ENCODE results near the gene RNF19B.

The RNF19B gene

GRCh38 chr1:32984455-32985171 is 20.0 kb upstream of the RNF19B start:
- TF ChIP-seq, protein P1, sequence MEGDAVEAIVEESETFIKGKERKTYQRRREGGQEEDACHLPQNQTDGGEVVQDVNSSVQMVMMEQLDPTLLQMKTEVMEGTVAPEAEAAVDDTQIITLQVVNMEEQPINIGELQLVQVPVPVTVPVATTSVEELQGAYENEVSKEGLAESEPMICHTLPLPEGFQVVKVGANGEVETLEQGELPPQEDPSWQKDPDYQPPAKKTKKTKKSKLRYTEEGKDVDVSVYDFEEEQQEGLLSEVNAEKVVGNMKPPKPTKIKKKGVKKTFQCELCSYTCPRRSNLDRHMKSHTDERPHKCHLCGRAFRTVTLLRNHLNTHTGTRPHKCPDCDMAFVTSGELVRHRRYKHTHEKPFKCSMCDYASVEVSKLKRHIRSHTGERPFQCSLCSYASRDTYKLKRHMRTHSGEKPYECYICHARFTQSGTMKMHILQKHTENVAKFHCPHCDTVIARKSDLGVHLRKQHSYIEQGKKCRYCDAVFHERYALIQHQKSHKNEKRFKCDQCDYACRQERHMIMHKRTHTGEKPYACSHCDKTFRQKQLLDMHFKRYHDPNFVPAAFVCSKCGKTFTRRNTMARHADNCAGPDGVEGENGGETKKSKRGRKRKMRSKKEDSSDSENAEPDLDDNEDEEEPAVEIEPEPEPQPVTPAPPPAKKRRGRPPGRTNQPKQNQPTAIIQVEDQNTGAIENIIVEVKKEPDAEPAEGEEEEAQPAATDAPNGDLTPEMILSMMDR (IDR thresholded peaks at IDR 0.05; ENCODE audit: low read depth, low read length), result no peak
- H3K4me3 ChIP-seq (replicated peaks in 1 of 2; ENCODE audit: low read depth in 2 of 2, low read length in 2 of 2), result no peak overlapping the region
- DNase-seq (ENCODE audit: low read depth in 2 of 2), result peak; percentile 52 to 54

- DNase-seq (ENCODE audit: low read depth in 2 of 2), result no peak
- no peak overlapping the region for H3K4me3 ChIP-seq (replicated peaks in 1 of 2; ENCODE audit: low read depth in 2 of 2, low read length in 2 of 2)
- TF ChIP-seq, protein P1 (IDR thresholded peaks at IDR 0.05; ENCODE audit: low read depth, low read length), result no peak
Measured at GRCh38 chr1:32984090-32984454, 19.5 kb upstream of the RNF19B start.

GRCh38 chr1:32983020-32983419 is 18.4 kb upstream of the RNF19B start:
- TF ChIP-seq, protein P1 (IDR thresholded peaks at IDR 0.05; ENCODE audit: low read depth, low read length), result no peak
- no peak overlapping the region for H3K4me3 ChIP-seq (replicated peaks in 1 of 2; ENCODE audit: low read depth in 2 of 2, low read length in 2 of 2)
- no peak for DNase-seq (ENCODE audit: low read depth in 2 of 2)

DNA sequence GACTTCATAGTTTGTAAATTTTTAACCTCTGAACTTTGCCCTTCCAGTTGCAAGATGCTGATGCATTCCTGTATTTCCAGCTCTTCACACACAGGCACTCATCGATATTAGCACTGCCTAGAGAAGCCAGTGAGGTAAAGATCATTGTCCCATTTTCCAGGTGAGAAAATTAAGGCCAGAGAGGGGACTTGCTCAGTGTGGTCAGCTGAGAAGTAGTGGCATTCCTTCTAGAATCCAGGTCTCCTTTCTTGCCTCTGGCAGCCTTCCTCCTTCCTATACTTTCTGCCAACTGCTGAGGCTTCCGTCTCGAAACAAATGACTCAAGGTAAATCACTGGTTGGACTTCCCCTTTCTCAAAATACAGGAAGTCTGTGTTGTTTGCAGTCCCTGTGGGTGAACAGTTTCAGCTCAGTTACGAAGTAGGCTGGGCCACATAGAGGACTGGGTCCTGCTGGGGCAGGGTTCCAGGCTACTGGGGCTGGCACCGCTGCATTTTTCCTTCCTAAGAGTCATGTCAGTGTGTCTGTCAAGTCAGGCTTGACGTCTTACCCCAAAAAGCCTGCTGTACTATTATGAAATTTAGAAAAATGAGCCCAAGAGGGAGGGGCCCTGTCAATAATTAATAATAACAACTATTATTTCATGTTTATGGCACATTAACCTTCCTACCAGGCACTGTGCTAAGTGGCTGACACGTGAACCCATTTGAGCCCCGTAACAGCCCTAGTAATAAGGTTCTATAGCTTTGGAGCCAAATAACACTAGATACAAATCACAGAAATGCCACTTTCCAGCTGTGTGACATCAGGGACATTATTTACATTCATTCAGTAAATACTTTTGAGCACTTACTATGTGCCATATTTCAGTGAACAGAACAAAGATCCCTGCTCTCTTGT is 16.6 kb upstream of the RNF19B start:
- peak; percentile 88 to 97 for DNase-seq (ENCODE audit: low read depth in 2 of 2)
- no peak overlapping the region for H3K4me3 ChIP-seq (replicated peaks in 1 of 2; ENCODE audit: low read depth in 2 of 2, low read length in 2 of 2)
- TF ChIP-seq, protein P1 (IDR thresholded peaks at IDR 0.05; ENCODE audit: low read depth, low read length), result no peak

- no peak overlapping the region for H3K4me3 ChIP-seq (replicated peaks in 1 of 2; ENCODE audit: low read depth in 2 of 2, low read length in 2 of 2)
- DNase-seq (ENCODE audit: low read depth in 2 of 2), result no peak
- TF ChIP-seq, protein P1 (IDR thresholded peaks at IDR 0.05; ENCODE audit: low read depth, low read length), result no peak
Measured at GRCh38 chr1:32980080-32980479, 15.5 kb upstream of the RNF19B start.

DNA sequence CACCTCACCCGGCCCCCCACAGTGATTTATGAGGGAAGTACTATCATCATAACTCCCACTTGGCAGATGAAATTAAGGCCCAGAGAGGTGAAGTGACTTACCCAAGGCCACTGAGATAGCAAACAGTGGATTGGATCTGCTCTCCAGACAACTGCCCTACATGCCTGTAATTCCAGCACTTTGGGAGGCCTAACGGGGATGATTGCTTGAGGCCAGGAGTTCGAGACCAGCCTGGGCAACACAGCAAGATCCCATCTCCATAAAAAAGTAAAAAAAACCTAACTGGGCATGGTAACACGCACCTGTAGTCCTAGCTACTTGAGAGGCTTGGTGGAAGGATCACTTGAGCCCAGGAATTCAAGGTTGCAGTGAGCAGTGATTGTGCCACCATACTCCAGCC is 14.2 kb upstream of the RNF19B start:
- no peak overlapping the region for H3K4me3 ChIP-seq (replicated peaks in 1 of 2; ENCODE audit: low read depth in 2 of 2, low read length in 2 of 2)
- no peak for DNase-seq (ENCODE audit: low read depth in 2 of 2)
- TF ChIP-seq, protein P1 (IDR thresholded peaks at IDR 0.05; ENCODE audit: low read depth, low read length), result no peak

Measured in cardiac fibroblast (primary cell).